IMR-90 (cell line): Measurements from ENCODE around the gene KCP.

Experiments used
- BHLHE40 ChIP-seq: fragments of 150-350 bp; IDR thresholded peaks from 2 replicates; pipeline ENCODE4 v1.6.1; 2016; ENCODE audit warnings: mild to moderate bottlenecking, low read depth, low read length
- CHD1 ChIP-seq: IDR thresholded peaks from 2 replicates; pipeline ENCODE4 v1.6.1; 2012; ENCODE audit warnings: low read depth, low read length, improper control_type of control experiment
- CTCF ChIP-seq: conservative IDR thresholded peaks from 2 replicates; pipeline ENCODE4 v1.5.1; 2012; ENCODE audit warnings: mild to moderate bottlenecking, low read depth, low read length, improper control_type of control experiment
- MAZ ChIP-seq: IDR thresholded peaks from 2 replicates; pipeline ENCODE4 v1.6.1; 2012; ENCODE audit warnings: low read depth, mild to moderate bottlenecking, low read length, improper control_type of control experiment, moderate library complexity, borderline replicate concordance
- MXI1 ChIP-seq: IDR thresholded peaks from 2 replicates; pipeline ENCODE4 v1.6.1; 2012; ENCODE audit warnings: low read depth, mild to moderate bottlenecking, low read length, moderate library complexity, borderline replicate concordance
- NFE2L2 ChIP-seq: fragments of 150-350 bp; IDR thresholded peaks from 2 replicates; pipeline ENCODE4 v1.6.1; 2016; ENCODE audit warnings: low read depth, mild to moderate bottlenecking, low read length
- POLR2A ChIP-seq: IDR thresholded peaks from 2 replicates; pipeline ENCODE4 v1.6.1; 2012; ENCODE audit warnings: mild to moderate bottlenecking, low read depth, low read length
- RAD21 ChIP-seq: IDR thresholded peaks from 2 replicates; pipeline ENCODE4 v1.6.1; 2012; ENCODE audit warnings: low read length, improper control_type of control experiment
- RCOR1 ChIP-seq: IDR thresholded peaks from 2 replicates; pipeline ENCODE4 v1.6.1; 2012; ENCODE audit warnings: mild to moderate bottlenecking, low read length, improper control_type of control experiment; ENCODE audit not compliant: insufficient replicate concordance
- RFX5 ChIP-seq: IDR thresholded peaks from 2 replicates; pipeline ENCODE4 v1.8.0; 2012; ENCODE audit warnings: low read depth, mild to moderate bottlenecking, low read length, moderate library complexity
- SMC3 ChIP-seq: fragments of 150-350 bp; IDR thresholded peaks from 2 replicates; pipeline ENCODE4 v1.6.1; 2016; ENCODE audit warnings: low read depth, mild to moderate bottlenecking, antibody characterized with exemption, low read length, moderate library complexity
- USF2 ChIP-seq: fragments of 150-350 bp; IDR thresholded peaks from 2 replicates; pipeline ENCODE4 v1.6.1; 2017; ENCODE audit warnings: mild to moderate bottlenecking, antibody characterized with exemption, low read length, low read depth
- TF ChIP-seq, protein P1 (sequence below): fragments of 150-350 bp; IDR thresholded peaks from 2 replicates; pipeline ENCODE4 v1.6.1; 2016; ENCODE audit warnings: low read depth, mild to moderate bottlenecking, low read length, moderate library complexity, borderline replicate concordance

- TF ChIP-seq CTCF (no peak), RAD21 (no peak), RFX5 (no peak), MXI1 (no peak), POLR2A (no peak), RCOR1 (no peak), MAZ (no peak), USF2 (no peak), SMC3 (no peak), CHD1 (no peak), NFE2L2 (no peak), BHLHE40 (no peak)
- TF ChIP-seq, protein P1, sequence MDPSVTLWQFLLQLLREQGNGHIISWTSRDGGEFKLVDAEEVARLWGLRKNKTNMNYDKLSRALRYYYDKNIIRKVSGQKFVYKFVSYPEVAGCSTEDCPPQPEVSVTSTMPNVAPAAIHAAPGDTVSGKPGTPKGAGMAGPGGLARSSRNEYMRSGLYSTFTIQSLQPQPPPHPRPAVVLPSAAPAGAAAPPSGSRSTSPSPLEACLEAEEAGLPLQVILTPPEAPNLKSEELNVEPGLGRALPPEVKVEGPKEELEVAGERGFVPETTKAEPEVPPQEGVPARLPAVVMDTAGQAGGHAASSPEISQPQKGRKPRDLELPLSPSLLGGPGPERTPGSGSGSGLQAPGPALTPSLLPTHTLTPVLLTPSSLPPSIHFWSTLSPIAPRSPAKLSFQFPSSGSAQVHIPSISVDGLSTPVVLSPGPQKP, result no peak
Measured at GRCh38 chr7:128941946-128942526, 31.5 kb upstream of the KCP start.
